ENCODE results near the gene ZNF71.

DNA sequence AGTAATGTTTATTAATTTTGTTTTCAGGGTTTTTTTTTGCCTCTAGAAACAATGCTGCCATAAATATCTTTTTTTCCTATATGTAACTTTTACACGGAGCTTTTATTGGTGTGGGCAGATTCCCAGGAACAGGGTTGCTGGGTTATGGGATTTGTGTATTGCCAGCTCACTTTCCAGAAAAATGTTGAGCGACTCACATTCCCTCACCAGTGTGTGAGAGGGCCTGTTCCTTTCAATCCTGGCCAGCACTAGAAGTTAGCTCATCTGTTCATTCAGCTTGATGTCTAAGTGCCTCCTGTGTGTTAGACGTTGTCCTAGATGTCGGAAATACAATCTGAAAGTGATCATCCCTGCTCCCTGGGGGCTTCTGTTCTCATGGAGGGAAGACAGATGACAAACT is 2.6 kb downstream of the ZNF71 start:
- TF ChIP-seq EZH2 (IDR thresholded peaks at IDR 0.05; ENCODE audit: insufficient read depth, poor library complexity, severe bottlenecking): no peak
- TF ChIP-seq EZH2phosphoT487 (IDR thresholded peaks at IDR 0.05; ENCODE audit: insufficient read depth, low read depth): no peak

All from GM23248 (cell line).